GM18517 (cell line): ENCODE results near the gene TMOD1.

ENCODE experiments used
- ATAC-seq: cut with Tn5 transposase; IDR thresholded peaks from one replicate; pipeline ENCODE4 v1.9.1; 2021; ENCODE audit warnings: mild to moderate bottlenecking, moderate library complexity; ENCODE audit not compliant: unreplicated experiment

Gene TMOD1

DNA sequence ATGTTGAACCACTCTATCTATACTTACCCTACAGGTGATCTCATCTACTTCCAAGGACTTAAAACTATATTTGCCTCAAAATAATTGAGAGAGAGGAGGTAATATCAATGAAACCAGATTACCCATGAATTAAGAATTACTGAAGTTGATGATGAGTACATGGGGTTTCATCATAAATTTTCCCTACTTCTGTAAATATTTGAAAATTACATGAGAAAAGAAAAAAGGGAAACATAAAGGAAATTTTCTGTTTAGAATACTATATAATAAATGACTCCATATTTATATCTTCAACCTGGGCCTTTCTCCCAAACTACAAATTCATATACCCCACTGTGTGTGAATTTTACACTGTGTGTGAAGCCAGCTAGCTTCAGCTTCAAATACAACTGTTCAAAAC, 129.1 kb downstream of the TMOD1 start:
- ATAC-seq = no peak

GRCh38 chr9:97632248-97632984, 130.9 kb downstream of the TMOD1 start:
- ATAC-seq = peak; percentile 14

DNA sequence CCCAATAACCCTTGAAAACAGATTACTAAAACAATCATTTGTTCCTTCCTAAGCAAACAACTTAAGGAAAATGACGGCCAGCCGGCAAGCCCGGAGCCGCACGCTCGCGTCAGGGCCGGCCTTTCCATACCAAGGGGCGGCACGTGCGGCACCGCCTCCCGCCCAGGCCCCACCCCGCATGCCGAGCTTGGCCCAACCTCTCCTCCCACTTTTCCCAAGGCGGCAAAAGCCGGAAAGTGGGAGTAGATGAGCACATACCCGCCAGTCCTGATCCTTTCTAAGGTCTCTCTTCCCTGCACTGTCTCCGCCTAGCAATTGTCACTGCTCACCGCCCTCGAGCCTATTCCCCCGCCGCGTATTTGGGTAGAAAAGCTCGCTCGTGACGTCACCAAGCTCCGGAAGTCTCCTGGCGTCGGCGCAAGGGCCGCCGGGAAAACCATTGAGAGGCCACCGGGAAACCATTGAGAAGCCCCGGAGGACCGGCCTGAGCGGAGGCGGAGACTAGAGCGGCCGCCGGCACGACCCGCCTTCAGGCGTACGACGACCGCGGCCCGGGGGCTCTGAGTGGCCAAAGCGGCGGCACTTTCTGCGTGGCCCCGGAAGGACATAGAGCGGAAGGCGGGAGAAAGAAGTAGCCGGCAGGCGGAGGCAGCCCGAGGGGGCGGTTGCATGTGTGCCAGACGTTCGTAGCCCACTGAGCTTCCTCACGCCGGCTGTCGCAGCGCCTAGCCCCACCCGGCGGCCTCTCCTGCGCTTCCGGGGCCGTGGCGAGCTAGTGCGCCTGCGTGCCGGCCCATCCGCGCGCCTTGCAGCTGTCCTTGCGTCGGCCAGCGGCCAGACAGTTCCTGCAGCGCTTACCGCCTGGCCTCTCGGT, 131.8 kb downstream of the TMOD1 start, which contains the start of the genes NCBP1 and TSTD2:
Gene NCBP1 (plus strand): TSS at position 837 of the 874 bp plus-strand sequence. CDS start 61 bp downstream, outside the sequence.
Gene TSTD2 (minus strand): TSS at position 384 of the 874 bp plus-strand sequence. CDS start 5,806 bp downstream, outside the sequence.
- ATAC-seq = peak; percentile 86

GRCh38 chr9:97633859-97634490, 132.5 kb downstream of the TMOD1 start:
- ATAC-seq = peak; percentile 10

DNA sequence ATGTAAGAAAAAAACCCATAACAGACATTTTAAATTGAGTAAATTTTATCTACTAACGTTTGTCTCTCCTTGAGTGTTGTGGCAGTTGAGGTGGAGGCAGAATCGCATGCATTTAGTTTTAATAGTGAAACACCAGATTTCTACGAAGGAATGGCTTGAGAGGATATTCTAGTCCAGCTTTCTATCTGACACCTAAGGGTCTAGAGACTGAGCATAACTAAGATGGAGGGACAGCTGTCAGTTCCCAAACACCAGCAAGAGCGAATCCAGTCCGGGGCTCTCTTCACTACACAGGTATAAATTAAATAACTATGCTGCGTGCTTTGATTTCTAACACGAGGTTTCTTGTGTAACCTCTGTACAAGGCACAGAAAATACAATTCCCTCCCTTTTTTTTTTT, 133.6 kb downstream of the TMOD1 start:
- ATAC-seq = no peak

- ATAC-seq = no peak
Measured at GRCh38 chr9:97636903-97637302, 135.4 kb downstream of the TMOD1 start.

- no peak for ATAC-seq
Measured at GRCh38 chr9:97638666-97639065, 137.2 kb downstream of the TMOD1 start.

- no peak for ATAC-seq
Measured at GRCh38 chr9:97640325-97640724, 138.9 kb downstream of the TMOD1 start.

DNA sequence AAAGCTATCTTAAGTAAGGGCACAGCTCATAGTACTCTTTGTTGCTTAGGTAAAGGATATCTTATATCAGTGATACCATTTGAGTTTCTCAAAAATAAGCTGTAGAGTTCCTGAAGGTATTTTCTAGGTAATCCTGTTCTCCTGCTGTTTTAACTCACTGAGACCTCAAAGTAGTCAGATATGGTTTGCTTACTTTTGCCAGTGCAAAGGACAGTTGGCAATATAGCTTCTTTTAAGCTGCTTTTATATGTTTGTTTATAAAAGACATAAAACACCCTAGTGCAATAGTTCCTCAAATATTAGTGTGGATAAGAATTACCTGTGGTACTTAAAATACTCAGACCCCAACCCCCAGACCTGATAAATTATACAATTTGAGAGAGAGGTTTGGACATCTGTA, 144.3 kb downstream of the TMOD1 start:
- no peak for ATAC-seq

DNA sequence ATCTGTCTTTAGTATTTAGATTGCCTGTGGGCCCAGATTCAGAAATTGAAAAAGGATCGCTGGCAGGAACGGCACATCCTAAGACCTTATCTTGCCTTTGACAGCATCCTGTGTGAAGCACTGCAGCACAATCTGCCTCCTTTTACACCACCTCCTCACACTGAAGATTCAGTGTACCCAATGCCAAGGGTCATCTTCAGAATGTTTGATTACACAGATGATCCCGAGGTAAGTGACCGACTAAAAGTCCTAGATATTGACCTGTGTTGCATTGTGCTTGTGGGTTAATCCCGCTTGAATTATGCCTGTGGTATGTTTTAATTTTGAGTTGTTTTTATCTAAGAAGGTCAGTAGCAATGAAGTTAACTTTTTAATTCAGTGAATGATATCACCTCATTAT, 146.5 kb downstream of the TMOD1 start:
- no peak for ATAC-seq
